ENCODE data around the gene TMPRSS9. TPM values are rescaled to one million over a fixed set of nuclear protein-coding genes. Genes with fewer than 3 reads are reported as not detected.

The TMPRSS9 gene
- polyA plus RNA-seq, 1 experiment: not detected

- no peak for DNase-seq (ENCODE audit: low read depth)
- CTCF ChIA-PET: interaction anchor here (0.8 to 4.2 kb wide), 17 partner anchors 11 to 162 kb away, joined by 3 to 65 read pairs (median 5); no protein-coding TSS in a partner anchor
- POLR2A ChIA-PET: interaction anchor here (1.6 kb wide), 1 partner anchor 69 kb away, joined by 18 read pairs; no protein-coding TSS in a partner anchor
- Histone ChIP-seq H3K4me3 (ENCODE audit: low read depth, low read length) (peak overlapping the region; percentile 60), H3K36me3 (ENCODE audit: control insufficient read depth, insufficient read depth, low read length) (peaks cover 8% of the 10 kb centered on the region), H3K27me3 (ENCODE audit: control insufficient read depth, insufficient read depth, low read length) (no peaks in the 10 kb centered on the region)
- peak; percentile 85 for TF ChIP-seq CTCF (IDR thresholded peaks at IDR 0.05; ENCODE audit: insufficient read depth, low read depth, low read length)
Measured at GRCh38 chr19:2474232-2475017, 114.4 kb downstream of the TMPRSS9 start.

- Histone ChIP-seq H3K27me3 (ENCODE audit: control insufficient read depth, insufficient read depth, low read length) (no peaks in the 10 kb centered on the region), H3K4me3 (ENCODE audit: low read depth, low read length) (peak overlapping the region; percentile 60), H3K36me3 (ENCODE audit: control insufficient read depth, insufficient read depth, low read length) (peaks cover 8% of the 10 kb centered on the region)
- ChIA-PET CTCF (interaction anchor here (0.9 to 4.2 kb wide), 14 partner anchors 13 to 161 kb away, joined by 4 to 65 read pairs (median 8); no protein-coding TSS in a partner anchor), POLR2A (interaction anchor here (0.6 to 2.3 kb wide), 14 partner anchors 10 to 580 kb away, joined by 3 to 41 read pairs (median 8); partner anchors contain the start of gene LMNB2)
- TF ChIP-seq CTCF (IDR thresholded peaks at IDR 0.05; ENCODE audit: insufficient read depth, low read depth, low read length): no peak
- DNase-seq (ENCODE audit: low read depth): no peak
Measured at GRCh38 chr19:2475018-2475701, 115.1 kb downstream of the TMPRSS9 start.

Other genes starting within 250 kb of the TMPRSS9 start
- 65.9 and 122 TPM in 2 replicates for gene AP3D1, start 208.7 kb upstream of the TMPRSS9 start, polyA plus RNA-seq (2011; rRNA removed)
- gene DOT1L, start 196.3 kb upstream of the TMPRSS9 start, polyA plus RNA-seq (2011; rRNA removed): 3.3 and 4.2 TPM in 2 replicates
- gene PLEKHJ1, start 123.9 kb upstream of the TMPRSS9 start, polyA plus RNA-seq (2011; rRNA removed): 46.2 and 65.8 TPM in 2 replicates
- 8.9 and 12.2 TPM in 2 replicates for gene SF3A2, start 123.4 kb upstream of the TMPRSS9 start, polyA plus RNA-seq (2011; rRNA removed)
- gene AMH, start 110.9 kb upstream of the TMPRSS9 start, polyA plus RNA-seq (2011; rRNA removed): 0.59 and 0.66 TPM in 2 replicates
- gene JSRP1, start 103.8 kb upstream of the TMPRSS9 start, polyA plus RNA-seq (2011; rRNA removed): not detected in 2 replicates
- not detected in 2 replicates for gene PEAK3, start 78.1 kb upstream of the TMPRSS9 start, polyA plus RNA-seq (2011; rRNA removed)
- not detected in 2 replicates for gene LINGO3, start 52.1 kb upstream of the TMPRSS9 start, polyA plus RNA-seq (2011; rRNA removed)
- gene LSM7, start 31.7 kb upstream of the TMPRSS9 start, polyA plus RNA-seq (2011; rRNA removed): 154 and 165 TPM in 2 replicates
- gene SPPL2B, start 31.6 kb upstream of the TMPRSS9 start, polyA plus RNA-seq (2011; rRNA removed): 12.0 and 24.9 TPM in 2 replicates
- 37.2 and 50.7 TPM in 2 replicates for gene TIMM13, start 67.3 kb downstream of the TMPRSS9 start, polyA plus RNA-seq (2011; rRNA removed)
- 53.4 and 80.0 TPM in 2 replicates for gene LMNB2, start 96.7 kb downstream of the TMPRSS9 start, polyA plus RNA-seq (2011; rRNA removed)
- gene GADD45B, start 115.9 kb downstream of the TMPRSS9 start, polyA plus RNA-seq (2011; rRNA removed): 54.5 and 69.8 TPM in 2 replicates

All from BJ (cell line).